HepG2 (cell line): ENCODE data around the gene AIP. TPM values are rescaled to one million over a fixed set of nuclear protein-coding genes. Genes with fewer than 3 reads are reported as not detected.

Source experiments
- CBX5 ChIP-seq: sonication (generic); formaldehyde crosslinking; IDR thresholded peaks from 2 replicates; pipeline ENCODE4 v1.4.0; 2020; ENCODE audit warnings: missing genetic modification reagents, borderline replicate concordance
- FOXA3 ChIP-seq: IDR thresholded peaks from 2 replicates; pipeline ENCODE4 v1.6.1; 2016; ENCODE audit warnings: missing genetic modification reagents, missing compliant biosample characterization
- GABPA ChIP-seq, 2 experiments: IDR thresholded peaks; 2 replicates each; pipeline ENCODE4 v1.6.1; 2011 to 2016; ENCODE audit warnings: low read depth in 2 of 2, low read length in 1 of 2, missing biosample characterization in 1 of 2, missing genetic modification characterization in 1 of 2
- HMGXB4 ChIP-seq, 2 experiments: sonication (generic) in 1 of 2; formaldehyde crosslinking in 1 of 2; IDR thresholded peaks; 2 replicates each; pipeline versions ENCODE4 v1.4.0 to v1.6.1; 2018 to 2020; ENCODE audit warnings: missing genetic modification reagents in 2 of 2, borderline replicate concordance in 1 of 2, low read depth in 1 of 2, mild to moderate bottlenecking in 1 of 2, missing biosample characterization in 1 of 2
- LBX2 ChIP-seq: sonication (generic); formaldehyde crosslinking; IDR thresholded peaks from 2 replicates; pipeline ENCODE4 v1.5.0; 2020; ENCODE audit warnings: missing genetic modification reagents, mild to moderate bottlenecking, borderline replicate concordance
- MYNN ChIP-seq: sonication (generic); formaldehyde crosslinking; IDR thresholded peaks from 2 replicates; pipeline ENCODE4 v1.4.0; 2020; ENCODE audit warnings: mild to moderate bottlenecking, low read depth, missing genetic modification reagents
- NFKB2 ChIP-seq: sonication (generic); formaldehyde crosslinking; IDR thresholded peaks from 2 replicates; pipeline ENCODE4 v1.4.0; 2020; ENCODE audit warnings: missing genetic modification reagents, borderline replicate concordance
- PCBP1 ChIP-seq: fragments of 200-400 bp; formaldehyde crosslinking; IDR thresholded peaks from 2 replicates; pipeline ENCODE4 v1.6.1; 2017; ENCODE audit warnings: mild to moderate bottlenecking, low read depth, low read length, borderline replicate concordance
- TFAP4 ChIP-seq: sonication (generic); IDR thresholded peaks from 2 replicates; pipeline ENCODE4 v1.6.1; 2016; ENCODE audit warnings: low read depth, borderline replicate concordance
- TOE1 ChIP-seq: sonication (generic); formaldehyde crosslinking; IDR thresholded peaks from 2 replicates; pipeline ENCODE4 v1.4.0; 2020; ENCODE audit warnings: mild to moderate bottlenecking, missing genetic modification reagents
- ZNF280B ChIP-seq: sonication (generic); formaldehyde crosslinking; IDR thresholded peaks from 2 replicates; pipeline ENCODE4 v1.5.0; 2020; ENCODE audit warnings: missing genetic modification reagents, mild to moderate bottlenecking, borderline replicate concordance
- ZNF350 ChIP-seq: sonication (generic); formaldehyde crosslinking; IDR thresholded peaks from 2 replicates; pipeline ENCODE4 v1.4.0; 2020; ENCODE audit warnings: mild to moderate bottlenecking, low read depth, missing genetic modification reagents, borderline replicate concordance
- ZNF713 ChIP-seq: sonication (generic); formaldehyde crosslinking; IDR thresholded peaks from 2 replicates; pipeline ENCODE4 v1.4.0; 2020; ENCODE audit warnings: mild to moderate bottlenecking, missing genetic modification reagents
- ZNF788 ChIP-seq: sonication (generic); formaldehyde crosslinking; IDR thresholded peaks from 2 replicates; pipeline ENCODE4 v1.5.0; 2020; ENCODE audit warnings: mild to moderate bottlenecking, missing genetic modification reagents, borderline replicate concordance
- ZNF879 ChIP-seq: sonication (generic); formaldehyde crosslinking; IDR thresholded peaks from 2 replicates; pipeline ENCODE4 v1.8.1; 2023; ENCODE audit warnings: missing genetic modification reagents
- polyA plus RNA-seq, 8 experiments: library from polyadenylated mRNA; depleted of rRNA in 3 of 8; stranded (reverse) in 7 of 8; unstranded in 1 of 8; fragments of >200 nt; fragmentation: Illumina TruSeq in 4 of 8; extraction: Trizol in 4 of 8; gene quantifications; 2 replicates each; pipeline versions ENCODE4 v1.2.1 to v1.2.3, GENCODE V29; 2011 to 2016; ENCODE audit warnings: low read depth in 4 of 8, missing spikeins in 1 of 8, mixed read lengths in 1 of 8; ENCODE audit not compliant: insufficient read depth in 1 of 8
- total RNA-seq, 5 experiments: library from RNA; depleted of rRNA; stranded (reverse); fragments of >200 nt; fragmentation: Illumina TruSeq; extraction: Trizol; gene quantifications; 2 replicates each; pipeline ENCODE4 v1.2.3, GENCODE V29; 2016; ENCODE audit warnings: low read depth in 1 of 5
- TF ChIP-seq, protein P1 (sequence below): sonication (generic); formaldehyde crosslinking; IDR thresholded peaks from 2 replicates; pipeline ENCODE4 v1.8.1; 2023; ENCODE audit warnings: mild to moderate bottlenecking, missing genetic modification reagents

The AIP gene
- total and polyA plus RNA-seq, 2 of the 13 experiments (the other 11 are each of a cell fraction or from before 2014, with no cell fraction given) = 51.8 to 110 TPM

- TF ChIP-seq, protein P1, sequence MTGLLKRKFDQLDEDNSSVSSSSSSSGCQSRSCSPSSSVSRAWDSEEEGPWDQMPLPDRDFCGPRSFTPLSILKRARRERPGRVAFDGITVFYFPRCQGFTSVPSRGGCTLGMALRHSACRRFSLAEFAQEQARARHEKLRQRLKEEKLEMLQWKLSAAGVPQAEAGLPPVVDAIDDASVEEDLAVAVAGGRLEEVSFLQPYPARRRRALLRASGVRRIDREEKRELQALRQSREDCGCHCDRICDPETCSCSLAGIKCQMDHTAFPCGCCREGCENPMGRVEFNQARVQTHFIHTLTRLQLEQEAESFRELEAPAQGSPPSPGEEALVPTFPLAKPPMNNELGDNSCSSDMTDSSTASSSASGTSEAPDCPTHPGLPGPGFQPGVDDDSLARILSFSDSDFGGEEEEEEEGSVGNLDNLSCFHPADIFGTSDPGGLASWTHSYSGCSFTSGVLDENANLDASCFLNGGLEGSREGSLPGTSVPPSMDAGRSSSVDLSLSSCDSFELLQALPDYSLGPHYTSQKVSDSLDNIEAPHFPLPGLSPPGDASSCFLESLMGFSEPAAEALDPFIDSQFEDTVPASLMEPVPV (CRISPR knock-in tag) = peak; percentile 99
- no peak for TF ChIP-seq TFAP4
- TF ChIP-seq ZNF713 (CRISPR knock-in tag) = 0 out of 2 replicates have a peak, but pooled peaks have one; percentile 69
- TF ChIP-seq CBX5 (CRISPR knock-in tag) = peak; percentile 78; the same call in 1 of the 2 replicates
- peak; percentile 99 for TF ChIP-seq NFKB2
- TF ChIP-seq ZNF879 (CRISPR knock-in tag) = peak; percentile 98
- TF ChIP-seq HMGXB4 (CRISPR knock-in tag; IDR thresholded peaks at IDR 0.05; ENCODE audit: borderline replicate concordance in 1 of 2, low read depth in 1 of 2) = peak; percentile 76 to 78; a peak in 3 of 4 replicates
- no peak for TF ChIP-seq PCBP1
- peak; percentile 48; the same call in 1 of the 2 replicates for TF ChIP-seq GABPA (IDR thresholded peaks at IDR 0.05; ENCODE audit: low read depth, low read length)
- peak; percentile 85 for TF ChIP-seq GABPA (CRISPR knock-in tag; IDR thresholded peaks at IDR 0.05; ENCODE audit: low read depth)
- TF ChIP-seq LBX2 = peak; percentile 98; the same call in 1 of the 2 replicates
- TF ChIP-seq FOXA3 (CRISPR knock-in tag) = 0 out of 2 replicates have a peak, but pooled peaks have one; percentile 57
- TF ChIP-seq ZNF788 (CRISPR knock-in tag) = peak; percentile 87
- TF ChIP-seq ZNF280B = peak; percentile 96
- 0 out of 2 replicates have a peak, but pooled peaks have one; percentile 80 for TF ChIP-seq TOE1 (CRISPR knock-in tag)
- TF ChIP-seq MYNN (CRISPR knock-in tag) = peak; percentile 90; the same call in 1 of the 2 replicates
- TF ChIP-seq ZNF350 (CRISPR knock-in tag) = peak; percentile 93
Measured at GRCh38 chr11:67482827-67483798, at the start of gene AIP (continued).
